HCT116 (cell line): ENCODE measurements around the gene ULBP1. TPM values are rescaled to one million over a fixed set of nuclear protein-coding genes. Genes with fewer than 3 reads are reported as not detected.
"Not testable (repeated sequence)": the region's sequence is repeated elsewhere in the genome, so short reads cannot be mapped to it uniquely, and the experiment has no call there.

ENCODE experiments used
- ATAC-seq: fragments of 200-7000 bp; cut with Tn5 transposase; 2 replicates; pipeline ENCODE4 v1.9.1; 2020; ENCODE audit warnings: mild to moderate bottlenecking, moderate library complexity
- BruUV-seq: library from RNA; stranded (reverse); fragments of 400-500 nt; replicated peaks from 2 replicates; lab custom pipeline; 2021; lab: Mats Ljungman, UMichigan
- CTCF ChIA-PET: fragments of 300-600 bp; sonication (Branson Sonifier 250); formaldehyde crosslinking; loops from one replicate; lab custom pipeline; 2021; ENCODE audit warnings: antibody characterized with exemption; lab: Charles Lee
- POLR2A ChIA-PET: fragments of 300-600, 350-600 bp; sonication (Branson Sonifier 250); formaldehyde crosslinking; loops from one replicate; lab custom pipeline; 2021; ENCODE audit warnings: antibody characterized with exemption; lab: Charles Lee
- RAD21 ChIA-PET, 2 experiments: fragments of 300-600 bp; sonication (Branson Sonifier 250); formaldehyde crosslinking; loops; one replicate each; lab custom pipeline; 2023; ENCODE audit warnings: low total read pairs in 2 of 2; ENCODE audit not compliant: uncharacterized antibody in 2 of 2, unreplicated experiment in 2 of 2, low non-redundant PET in 1 of 2; lab: Charles Lee
- DNase-seq: peaks from one replicate; pipeline ENCODE4 v3.0.0-alpha.2; 2010; ENCODE audit warnings: low read depth, low spot score
- H2AFZ ChIP-seq: fragments of 200-600 bp; shearing (Covaris generic), sonication (generic); 2 replicates; pipeline ENCODE4 v1.6.1; 2017; ENCODE audit warnings: low read depth, mixed run types, mixed read lengths, antibody characterized with exemption, low read length; ENCODE audit not compliant: poor library complexity, severe bottlenecking
- H3K27ac ChIP-seq: 2 replicates; pipeline ENCODE4 v1.5.1; 2012; ENCODE audit warnings: low read depth, low read length
- H3K27me3 ChIP-seq: fragments of 200-600 bp; sonication (generic); 2 replicates; pipeline ENCODE4 v1.6.1; 2016; ENCODE audit warnings: mixed run types, low read length, mixed read lengths; ENCODE audit not compliant: insufficient read depth
- H3K36me3 ChIP-seq, 2 experiments: fragments of 200-500 bp in 1 of 2; fragments of 200-600 bp in 1 of 2; sonication (Bioruptor generic) in 1 of 2; sonication (generic) in 1 of 2; 2 replicates each; pipeline versions ENCODE4 v1.5.1 to v1.6.1; 2014 to 2016; ENCODE audit warnings: low read length in 2 of 2, inconsistent platforms in 1 of 2, mixed read lengths in 1 of 2, mixed run types in 1 of 2; ENCODE audit not compliant: insufficient read depth in 2 of 2, control insufficient read depth in 1 of 2
- H3K4me1 ChIP-seq, 2 experiments: fragments of 200-600 bp in 1 of 2; sonication (generic) in 1 of 2; 2 replicates each; pipeline versions ENCODE4 v1.5.1 to v1.6.1; 2012 to 2017; ENCODE audit warnings: low read length in 2 of 2, inconsistent platforms in 1 of 2, mild to moderate bottlenecking in 1 of 2, mixed read lengths in 1 of 2, mixed run types in 1 of 2, moderate library complexity in 1 of 2; ENCODE audit not compliant: insufficient read depth in 2 of 2, control insufficient read depth in 1 of 2
- H3K4me2 ChIP-seq: fragments of 200-600 bp; sonication (generic); 2 replicates; pipeline ENCODE4 v1.6.1; 2017; ENCODE audit warnings: mixed run types, low read length, mixed read lengths
- H3K4me3 ChIP-seq, 2 experiments: fragments of 200-600 bp in 1 of 2; sonication (generic) in 1 of 2; replicated peaks in 1 of 2; 2 replicates each; pipeline ENCODE4 v1.5.1; 2011 to 2016; ENCODE audit warnings: low read length in 2 of 2, control low read depth in 1 of 2, low read depth in 1 of 2, mild to moderate bottlenecking in 1 of 2, mixed read lengths in 1 of 2, mixed run types in 1 of 2
- H3K79me2 ChIP-seq: fragments of 200-600 bp; sonication (generic); 2 replicates; pipeline ENCODE4 v1.6.1; 2017; ENCODE audit warnings: mild to moderate bottlenecking, mixed run types, low read length, moderate library complexity, mixed read lengths; ENCODE audit not compliant: insufficient read depth
- H3K9ac ChIP-seq: fragments of 200-600 bp; sonication (generic); 2 replicates; pipeline ENCODE4 v1.6.1; 2016; ENCODE audit warnings: low read length, mixed read lengths
- H3K9me2 ChIP-seq: fragments of 200-600 bp; sonication (generic), shearing (Covaris generic); 2 replicates; pipeline ENCODE4 v1.6.1; 2017; ENCODE audit warnings: mixed run types, mild to moderate bottlenecking, moderate library complexity; ENCODE audit not compliant: insufficient read depth
- H3K9me3 ChIP-seq, 2 experiments: fragments of 200-500 bp in 1 of 2; fragments of 200-600 bp in 1 of 2; sonication (Bioruptor generic) in 1 of 2; sonication (generic) in 1 of 2; 2 replicates each; pipeline ENCODE4 v1.6.1; 2014 to 2017; ENCODE audit warnings: low read length in 2 of 2, mixed read lengths in 2 of 2, inconsistent platforms in 1 of 2, low read depth in 1 of 2, mild to moderate bottlenecking in 1 of 2, mixed run types in 1 of 2, moderate library complexity in 1 of 2; ENCODE audit not compliant: control insufficient read depth in 1 of 2, insufficient read depth in 1 of 2
- H4K20me1 ChIP-seq: fragments of 200-600 bp; sonication (generic), shearing (Covaris generic); 2 replicates; pipeline ENCODE4 v1.6.1; 2017; ENCODE audit warnings: mixed run types, mild to moderate bottlenecking, moderate library complexity; ENCODE audit not compliant: insufficient read depth
- CBX3 ChIP-seq: IDR thresholded peaks from 2 replicates; pipeline ENCODE4 v1.6.1; 2012; ENCODE audit warnings: low read depth
- EZH2phosphoT487 ChIP-seq: fragments of 200-600 bp; IDR thresholded peaks from 2 replicates; pipeline ENCODE4 v1.6.1; 2018; ENCODE audit warnings: antibody characterized with exemption, borderline replicate concordance
- POLR2A ChIP-seq: IDR thresholded peaks from 2 replicates; pipeline ENCODE4 v1.7.0; 2011; ENCODE audit warnings: borderline replicate concordance; ENCODE audit not compliant: insufficient read depth, insufficient read length; ENCODE audit errors: extremely low read depth
- POLR2AphosphoS5 ChIP-seq: IDR thresholded peaks from 2 replicates; pipeline ENCODE4 v1.6.1; 2011; ENCODE audit warnings: mild to moderate bottlenecking, low read depth, low read length, moderate library complexity
- SP1 ChIP-seq: IDR thresholded peaks from 2 replicates; pipeline ENCODE4 v1.6.1; 2012; ENCODE audit warnings: low read depth
- YY1 ChIP-seq: IDR thresholded peaks from 2 replicates; pipeline ENCODE4 v1.6.1; 2011; ENCODE audit warnings: low read length, low read depth, moderate library complexity, mild to moderate bottlenecking; ENCODE audit not compliant: insufficient replicate concordance; ENCODE audit errors: extremely low read depth
- intact Hi-C: fragments of 100-400 bp; cut with micrococcal nuclease; formaldehyde crosslinking; loops from 2 replicates; pipeline ENCODE4 v1.10.0; 2022
- total RNA-seq: library from RNA; stranded (reverse); gene quantifications from one replicate; pipeline ENCODE4 v1.2.1, GENCODE V29; 2021; ENCODE audit not compliant: unreplicated experiment

Gene ULBP1
- total RNA-seq, 1 experiment from 2014 or later: 12.4 TPM

GRCh38 chr6:149951096-149951495, 12.6 kb upstream of the ULBP1 start:
- ATAC-seq (no peak), DNase-seq (no peak)
- no peak overlapping the region for H2AFZ ChIP-seq
- H3K27me3 ChIP-seq: no peaks in the 10 kb centered on the region
- CTCF ChIA-PET: no interaction called here
- POLR2A ChIA-PET: no interaction called here
- H3K9me2 ChIP-seq: no peaks in the 10 kb centered on the region
- H3K4me1 ChIP-seq: no peaks in the 10 kb centered on the region
- no peaks in the 10 kb centered on the region for H3K9me3 ChIP-seq
- no peak for TF ChIP-seq EZH2phosphoT487
- no peak for TF ChIP-seq CBX3
- no peak for TF ChIP-seq POLR2AphosphoS5
- TF ChIP-seq SP1: no peak
- TF ChIP-seq YY1: no peak
- TF ChIP-seq, all 23 proteins: peak for 0
- no peak overlapping the region for H3K9ac ChIP-seq
- no peak overlapping the region for H3K4me2 ChIP-seq
- H4K20me1 ChIP-seq: no peaks in the 10 kb centered on the region
- no peaks in the 10 kb centered on the region for H3K79me2 ChIP-seq
- BruUV-seq: no TSS peak
- H3K4me3 ChIP-seq: no peak overlapping the region
- intact Hi-C loops: no loop called here
- RAD21 ChIA-PET: no interaction called here
- no peak overlapping the region for H3K27ac ChIP-seq
- H3K36me3 ChIP-seq: no peaks in the 10 kb centered on the region

GRCh38 chr6:149951626-149952025, 12.1 kb upstream of the ULBP1 start:
- RAD21 ChIA-PET: no interaction called here
- intact Hi-C loops: no loop called here

GRCh38 chr6:149953390-149953789, 10.4 kb upstream of the ULBP1 start:
- intact Hi-C loops, DNase-seq, H3K79me2 ChIP-seq, H3K9ac ChIP-seq, H3K27me3 ChIP-seq, RAD21 ChIA-PET, H3K4me2 ChIP-seq, H4K20me1 ChIP-seq, ATAC-seq, H3K36me3 ChIP-seq, POLR2A ChIA-PET, H3K4me1 ChIP-seq, CTCF ChIA-PET, H3K9me2 ChIP-seq, BruUV-seq, H3K9me3 ChIP-seq, H2AFZ ChIP-seq, H3K27ac ChIP-seq, H3K4me3 ChIP-seq: not testable (repeated sequence)

More at GRCh38 chr6:149951626-149952025, 12.1 kb upstream of the ULBP1 start:
- no peaks in the 10 kb centered on the region for H3K9me2 ChIP-seq
- no peaks in the 10 kb centered on the region for H3K79me2 ChIP-seq
- H3K9ac ChIP-seq: no peak overlapping the region
- ChIA-PET CTCF (interaction anchor here (1.3 kb wide), 1 partner anchor 10 kb away, joined by 3 read pairs; no protein-coding TSS in a partner anchor), POLR2A (no interaction called here)
- ATAC-seq (no peak), DNase-seq (no peak)
- H3K36me3 ChIP-seq: no peaks in the 10 kb centered on the region
- H3K27me3 ChIP-seq: no peaks in the 10 kb centered on the region
- H3K4me3 ChIP-seq: no peak overlapping the region
- no peaks in the 10 kb centered on the region for H3K9me3 ChIP-seq
- no peaks in the 10 kb centered on the region for H4K20me1 ChIP-seq
- H2AFZ ChIP-seq: no peak overlapping the region
- BruUV-seq: no TSS peak
- H3K4me2 ChIP-seq: no peak overlapping the region
- H3K27ac ChIP-seq: no peak overlapping the region
- no peaks in the 10 kb centered on the region for H3K4me1 ChIP-seq
- TF ChIP-seq POLR2AphosphoS5: no peak
- no peak for TF ChIP-seq POLR2A

- H3K4me2 ChIP-seq, H2AFZ ChIP-seq, DNase-seq, RAD21 ChIA-PET, H3K4me1 ChIP-seq, H4K20me1 ChIP-seq, H3K9me2 ChIP-seq, CTCF ChIA-PET, H3K27ac ChIP-seq, H3K4me3 ChIP-seq, H3K9ac ChIP-seq, BruUV-seq, H3K79me2 ChIP-seq, H3K9me3 ChIP-seq, intact Hi-C loops, H3K36me3 ChIP-seq, H3K27me3 ChIP-seq, POLR2A ChIA-PET: not testable (repeated sequence)
- peak; percentile 91 for ATAC-seq
Observed at GRCh38 chr6:149953934-149954327, 9.8 kb upstream of the ULBP1 start.
